ENCODE results near the gene PLXNA2.

Gene PLXNA2

GRCh38 chr1:208221291-208221622, 22.9 kb downstream of the PLXNA2 start:
- no peak for DNase-seq (ENCODE audit: low spot score)

DNA sequence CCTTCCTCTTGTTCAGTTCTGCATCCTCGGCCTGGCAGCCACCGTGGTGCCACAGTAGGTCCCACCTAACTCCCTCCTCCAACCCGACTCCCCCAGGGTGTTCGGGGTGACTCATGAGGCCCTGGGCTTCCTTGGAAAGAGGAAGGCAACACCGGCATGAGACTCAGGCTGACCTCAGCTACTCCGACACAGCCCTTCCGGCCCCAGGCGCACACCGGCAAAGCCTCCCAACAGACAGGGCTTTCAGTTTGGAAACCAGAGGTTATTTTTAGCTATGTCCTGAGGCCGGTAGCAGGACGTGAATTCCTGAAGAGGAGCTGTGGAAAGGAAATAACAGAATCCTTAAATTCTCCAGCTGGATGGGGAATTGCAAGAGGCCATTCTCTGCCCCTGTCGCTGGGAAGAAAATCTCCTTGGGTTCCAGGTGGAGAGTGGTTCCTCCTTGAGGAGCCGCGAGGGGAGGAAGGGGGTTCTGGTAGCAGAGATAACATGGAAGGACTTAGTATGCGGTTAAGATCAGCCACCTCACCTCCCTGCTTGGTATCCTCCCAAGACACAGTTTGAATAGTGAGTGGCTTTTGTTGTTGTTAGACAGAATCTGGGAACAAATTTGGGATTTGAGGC, 24.4 kb downstream of the PLXNA2 start:
- no peak for DNase-seq (ENCODE audit: low spot score)

GRCh38 chr1:208219098-208219658, 25.0 kb downstream of the PLXNA2 start:
- DNase-seq (ENCODE audit: low spot score) = no peak

DNA sequence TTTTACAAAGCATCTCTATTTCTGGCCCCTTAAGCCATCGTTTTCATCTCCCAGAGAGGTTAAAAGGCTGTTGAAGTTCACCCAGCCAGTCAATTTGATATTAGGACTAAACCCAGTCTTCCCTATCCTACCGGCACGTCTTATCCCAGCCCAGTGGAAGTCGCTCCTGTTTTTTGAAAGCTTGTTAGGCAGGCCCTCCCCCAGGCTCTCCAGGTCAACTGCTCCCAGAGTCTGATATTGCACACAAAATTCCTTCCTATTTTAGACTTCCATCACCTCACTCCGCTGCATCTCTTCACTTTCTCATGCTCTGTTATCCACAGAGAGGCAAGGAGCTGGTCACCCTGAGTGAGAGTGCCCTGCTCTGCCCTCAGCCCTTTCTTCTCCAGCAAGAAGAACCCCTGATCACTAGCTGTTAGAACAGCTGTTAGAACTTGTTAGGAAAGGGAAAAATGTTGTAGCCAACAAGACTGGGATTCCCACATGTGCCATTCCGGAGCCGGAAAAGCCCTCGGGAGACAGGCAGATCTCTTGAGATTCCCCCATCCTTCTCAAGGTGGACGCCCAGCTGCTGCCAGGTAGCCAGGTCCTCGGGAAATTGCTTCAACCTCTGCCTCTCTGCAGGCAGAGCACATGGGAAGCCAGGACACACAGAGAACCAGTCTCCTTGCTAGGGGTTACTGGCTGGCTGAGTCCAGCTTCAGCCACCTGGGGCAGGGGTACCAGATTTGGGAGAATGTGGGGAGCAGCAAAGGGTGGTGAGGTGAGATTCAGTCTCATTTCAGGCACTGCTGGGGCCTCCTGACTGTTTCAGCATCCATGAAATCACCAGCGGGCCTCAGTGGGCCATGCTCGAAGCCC, 25.7 kb downstream of the PLXNA2 start:
- DNase-seq (ENCODE audit: low spot score) = no peak

DNA sequence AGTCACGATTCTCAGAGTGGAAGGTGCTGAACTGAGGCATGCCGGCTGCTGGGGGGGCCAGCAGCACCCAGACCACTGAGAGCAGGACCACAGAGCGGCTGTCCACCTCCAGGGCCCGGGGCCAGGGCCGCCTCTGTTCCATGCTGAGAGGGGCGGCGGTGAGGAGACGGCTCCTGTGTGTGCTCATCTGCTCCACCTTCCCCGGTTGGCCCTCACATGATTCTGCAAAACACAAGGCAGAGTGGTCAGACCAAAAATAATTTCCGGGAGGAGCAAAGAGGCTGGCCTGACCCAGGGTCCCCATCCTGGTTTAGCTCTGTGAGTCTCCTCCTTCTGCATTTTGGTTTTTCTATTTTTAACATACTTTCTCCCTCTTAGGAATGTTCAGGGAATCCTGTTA, 26.4 kb downstream of the PLXNA2 start:
- DNase-seq (ENCODE audit: low spot score) = no peak

GRCh38 chr1:208216806-208217205, 27.4 kb downstream of the PLXNA2 start:
- no peak for DNase-seq (ENCODE audit: low spot score)

DNA sequence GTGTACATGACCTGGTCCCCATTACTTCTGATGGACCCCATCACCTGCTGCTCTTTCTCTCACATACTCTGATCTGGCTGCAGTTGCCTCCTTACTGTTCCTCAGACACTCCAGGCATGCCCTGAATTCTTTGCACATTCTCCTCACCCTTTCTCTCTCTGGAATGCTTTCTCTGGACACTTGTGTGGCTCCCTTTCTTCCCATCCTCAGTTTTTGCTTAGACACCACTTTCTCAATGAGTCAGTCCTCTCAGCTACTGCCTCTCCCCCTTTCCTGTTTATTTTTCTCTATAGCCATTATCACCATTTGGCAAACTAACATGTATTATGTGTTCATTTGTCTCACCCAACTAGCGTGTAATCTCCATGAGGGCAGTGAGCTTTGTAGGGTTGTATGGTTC, 28.1 kb downstream of the PLXNA2 start:
- no peak for DNase-seq (ENCODE audit: low spot score)

DNA sequence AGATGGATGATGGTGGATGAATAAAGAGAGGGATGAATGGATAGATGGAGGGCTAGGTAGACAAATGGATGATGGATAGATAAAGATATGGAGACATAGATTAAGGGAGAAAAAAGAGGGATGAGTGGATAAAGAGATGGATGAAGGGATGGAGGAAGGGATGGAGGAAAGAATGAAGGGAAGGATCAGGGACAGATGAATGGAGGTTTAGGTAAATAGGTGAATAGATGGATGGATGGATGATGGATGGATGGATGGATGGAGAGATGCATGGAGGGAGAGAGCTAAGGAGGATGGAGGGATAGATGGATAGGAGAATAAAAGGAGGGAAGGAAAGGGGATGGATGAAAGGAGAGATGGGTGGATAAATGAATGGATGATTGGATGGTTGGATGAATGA, 28.8 kb downstream of the PLXNA2 start:
- no peak for DNase-seq (ENCODE audit: low spot score)

DNA sequence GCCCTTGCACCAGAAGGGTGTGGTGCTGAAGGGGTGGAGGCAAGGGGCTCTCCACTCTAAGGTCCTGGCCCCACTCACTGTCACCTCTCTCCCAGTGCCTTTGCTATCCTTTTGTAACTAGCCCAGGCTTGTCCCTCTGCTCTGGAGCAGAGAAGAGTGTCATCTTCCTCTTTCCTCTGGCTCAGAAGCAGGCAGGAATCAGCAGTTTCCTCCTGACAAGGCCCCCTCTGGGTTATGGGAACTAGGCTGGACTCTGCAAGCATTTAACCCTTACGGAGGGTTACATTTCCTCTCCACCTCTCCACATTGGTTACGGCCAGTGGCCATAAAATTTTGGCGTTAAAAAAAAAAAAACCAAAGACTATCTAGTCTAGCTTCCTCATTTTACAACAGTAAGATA, 30.4 kb downstream of the PLXNA2 start:
- no peak for DNase-seq (ENCODE audit: low spot score)

GRCh38 chr1:208212893-208213292, 31.3 kb downstream of the PLXNA2 start:
- no peak for DNase-seq (ENCODE audit: low spot score)

- no peak for DNase-seq (ENCODE audit: low spot score)
These were observed 32.0 kb downstream of the PLXNA2 start for GRCh38 chr1:208211921-208212843.

DNA sequence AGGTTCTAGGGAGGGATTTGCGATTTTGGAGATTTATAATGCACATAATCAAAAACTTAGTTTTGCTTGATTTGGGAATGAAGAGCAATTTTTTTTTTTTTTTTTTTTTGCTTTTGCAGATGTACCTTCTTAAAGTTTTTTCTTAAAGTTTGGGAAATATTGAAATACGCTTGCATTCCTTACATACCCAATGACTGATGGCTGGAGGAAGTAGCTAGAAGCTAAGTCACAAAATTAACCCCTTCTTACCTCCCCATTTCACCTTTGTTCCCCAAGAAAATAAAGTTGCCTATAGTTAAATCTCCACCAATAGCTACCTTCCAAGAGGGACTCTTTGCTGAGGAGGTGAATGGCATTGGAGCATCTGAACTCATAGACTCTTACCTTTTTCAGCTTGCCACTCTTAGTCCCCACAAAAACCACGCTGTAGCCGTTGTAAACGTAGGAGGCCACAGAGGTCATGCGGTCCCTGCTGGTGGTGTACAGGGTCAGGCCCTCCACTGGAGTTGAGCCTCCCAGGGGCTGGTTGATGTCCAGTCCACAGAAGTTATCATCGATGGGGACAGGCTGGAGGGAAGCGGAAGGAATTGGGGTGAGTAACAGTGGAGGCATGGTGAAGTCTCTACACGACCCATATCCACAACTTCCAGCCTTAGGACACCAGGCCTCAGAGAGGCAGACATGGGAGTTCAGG, 34.1 kb downstream of the PLXNA2 start:
- DNase-seq (ENCODE audit: low spot score) = no peak

DNA sequence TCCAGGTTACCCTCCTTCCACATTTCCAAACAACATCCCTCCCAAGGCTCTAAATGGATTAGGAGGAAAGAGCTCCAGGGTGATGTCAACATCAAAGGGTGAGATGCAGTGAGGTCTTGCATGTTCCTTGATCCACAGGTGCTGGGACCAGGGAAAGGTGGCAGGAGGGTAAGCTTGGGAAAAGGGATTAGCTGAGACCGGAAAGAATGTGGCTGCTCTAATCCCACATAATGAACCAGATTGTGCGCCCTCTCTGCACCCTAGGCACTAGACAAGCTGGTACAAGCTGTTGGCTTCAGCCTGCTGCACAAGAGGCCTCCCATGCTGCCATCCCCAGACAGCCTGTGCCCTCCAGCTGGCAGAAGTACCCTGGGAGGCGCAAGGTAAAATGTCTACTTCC, 34.9 kb downstream of the PLXNA2 start:
- DNase-seq (ENCODE audit: low spot score) = no peak

- no peak for DNase-seq (ENCODE audit: low spot score)
These were observed 36.1 kb downstream of the PLXNA2 start for GRCh38 chr1:208208132-208208487.

GRCh38 chr1:208207388-208208131, 36.6 kb downstream of the PLXNA2 start:
- DNase-seq (ENCODE audit: low spot score) = no peak

DNA sequence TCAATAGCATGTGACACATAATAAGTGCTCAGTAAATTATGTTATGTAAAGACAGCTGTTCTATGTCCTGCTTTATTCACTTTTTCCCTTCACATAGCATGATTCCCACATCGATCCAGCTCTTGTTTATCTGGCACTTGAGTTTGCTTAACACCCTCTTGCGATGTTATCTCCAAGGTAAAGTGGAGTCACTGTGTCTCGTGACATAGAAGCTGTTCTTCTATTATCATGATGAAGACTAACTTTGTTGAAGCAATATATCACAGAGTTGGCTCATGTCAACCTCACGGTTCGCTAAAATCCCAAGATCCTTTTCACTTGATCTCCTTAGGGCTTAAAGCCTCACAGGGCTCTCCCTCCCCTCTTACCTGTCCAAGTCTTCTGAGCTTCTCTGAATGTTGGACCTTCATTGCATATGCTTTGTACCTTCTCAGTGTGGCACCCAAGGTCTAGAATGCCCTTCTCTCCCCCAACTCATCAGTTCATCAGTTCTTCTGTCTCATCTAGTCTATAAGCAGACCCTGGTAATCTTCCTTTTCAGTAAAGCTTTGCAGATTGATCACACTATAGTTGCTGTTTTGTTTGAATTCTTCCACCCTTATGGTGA, 38.0 kb downstream of the PLXNA2 start:
- DNase-seq (ENCODE audit: low spot score) = no peak

DNA sequence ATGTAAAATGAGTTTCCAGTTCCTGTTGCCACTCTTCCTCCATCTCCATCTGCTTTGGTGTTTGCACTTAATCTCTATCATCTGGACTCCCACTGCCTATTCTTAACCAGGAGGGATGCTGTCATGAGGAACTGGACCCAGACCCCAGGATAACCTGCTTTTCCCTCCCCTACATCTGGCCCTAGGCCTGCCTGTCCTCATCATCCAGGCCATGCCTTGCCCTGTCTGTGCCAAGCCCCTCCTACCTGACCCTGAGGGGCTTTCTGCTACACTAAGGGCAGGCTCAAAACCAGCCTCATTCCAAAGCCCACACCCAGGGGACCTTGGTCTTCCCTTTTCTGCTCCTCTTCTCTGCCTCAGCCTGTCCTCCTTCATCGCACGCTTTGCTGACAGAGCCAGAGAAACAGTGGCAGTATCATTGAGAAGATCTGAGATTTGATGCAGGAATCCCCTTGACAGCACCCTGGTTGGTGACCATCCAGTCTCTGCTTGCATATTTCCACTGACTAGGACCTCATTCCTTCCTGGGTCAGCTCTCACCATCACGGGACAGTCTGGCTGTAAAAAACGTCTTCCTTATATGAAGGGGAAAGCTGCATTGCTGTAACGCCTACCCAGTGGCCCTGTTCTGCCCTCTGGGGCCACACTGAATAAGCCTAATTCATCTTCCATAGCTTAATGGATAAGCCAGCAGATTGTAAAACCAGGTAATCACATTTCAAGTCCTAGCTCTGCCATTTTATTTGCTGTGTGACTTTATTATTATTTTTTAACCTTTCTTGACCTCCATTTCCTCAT, 38.8 kb downstream of the PLXNA2 start:
- DNase-seq (ENCODE audit: low spot score) = no peak

DNA sequence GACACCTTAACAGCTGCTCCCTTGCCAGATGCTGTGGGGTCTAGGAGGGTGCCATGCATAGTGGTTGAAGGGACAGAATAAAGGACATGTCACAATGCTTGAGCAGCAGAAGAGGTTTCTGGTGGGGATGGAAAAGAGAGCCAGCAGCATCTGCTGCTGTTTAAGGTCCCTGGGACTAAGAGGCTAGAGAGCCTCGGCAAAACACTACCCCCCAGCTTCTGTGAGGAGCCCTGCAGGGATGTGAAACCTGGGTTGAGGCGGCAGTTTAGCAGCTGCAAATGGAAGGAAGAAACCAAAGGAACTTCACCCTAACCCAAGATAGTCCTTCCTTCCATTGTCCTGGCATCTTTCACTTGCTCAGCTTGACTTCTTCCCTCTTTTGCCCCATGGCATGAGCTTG, 39.4 kb downstream of the PLXNA2 start:
- no peak for DNase-seq (ENCODE audit: low spot score)

DNA sequence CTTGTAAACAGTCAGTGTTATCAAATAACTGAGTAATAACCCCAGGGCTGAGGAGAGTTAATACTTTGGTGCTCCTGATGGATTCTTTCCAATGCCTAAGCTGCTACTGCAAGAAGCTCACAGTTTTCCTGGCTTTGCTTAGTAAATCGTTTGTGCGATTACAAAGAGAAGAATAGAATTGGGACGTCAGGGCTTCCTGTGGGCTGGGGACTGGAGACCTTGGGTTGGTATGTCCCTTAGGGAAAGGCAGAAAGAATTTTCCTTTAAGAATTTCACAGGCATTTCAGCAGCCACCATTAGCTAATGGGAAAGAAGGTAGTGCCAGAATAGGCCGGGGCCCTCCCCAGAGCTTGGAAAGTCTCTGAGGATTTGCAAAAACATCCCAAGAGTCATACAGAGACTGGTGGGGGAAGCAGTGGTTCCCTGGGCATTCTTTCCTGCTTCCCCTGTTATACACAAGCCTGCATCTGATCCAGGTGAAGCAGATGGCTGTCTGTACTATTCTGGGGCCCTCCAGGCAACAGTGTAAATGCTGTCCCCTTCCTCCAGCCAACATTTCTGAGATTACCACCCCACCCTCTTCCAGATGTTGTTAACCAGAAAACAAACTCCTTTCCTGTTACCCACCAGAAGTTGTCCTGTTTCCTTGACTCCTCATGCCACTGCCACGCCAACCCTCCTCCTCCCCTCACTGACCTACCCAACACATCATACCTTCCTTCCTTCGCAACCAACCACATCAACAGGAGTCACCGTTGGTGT, 40.2 kb downstream of the PLXNA2 start:
- no peak for DNase-seq (ENCODE audit: low spot score)
